ENCODE data around the gene ZW10.
"Not testable (repeated sequence)": the region's sequence is repeated elsewhere in the genome, so short reads cannot be mapped to it uniquely, and the experiment has no call there.

ZW10 gene

GRCh38 chr11:113789675-113790320 is 16.3 kb upstream of the ZW10 start:
- Histone ChIP-seq H2AFZ (ENCODE audit: low read length, unreplicated experiment) (no peak overlapping the region), H3K4me1 (ENCODE audit: control insufficient read depth, insufficient read depth, low read length, unreplicated experiment) (no peaks in the 10 kb centered on the region), H3K36me3 (ENCODE audit: insufficient read depth, low read length) (no peaks in the 10 kb centered on the region), H3K79me2 (ENCODE audit: control insufficient read depth, insufficient read depth, low read length, unreplicated experiment) (no peaks in the 10 kb centered on the region), H3K27ac (ENCODE audit: low read depth, low read length) (no peak overlapping the region), H3K4me3 (ENCODE audit: low read depth, low read length) (no peak overlapping the region), H3K27me3 (ENCODE audit: insufficient read depth, low read length) (peaks cover 20% of the 10 kb centered on the region)

GRCh38 chr11:113789016-113789415 is 15.5 kb upstream of the ZW10 start:
- H3K36me3 ChIP-seq (ENCODE audit: insufficient read depth, low read length); H3K4me1 ChIP-seq (ENCODE audit: control insufficient read depth, insufficient read depth, low read length, unreplicated experiment); H3K4me3 ChIP-seq (ENCODE audit: low read depth, low read length); H3K27ac ChIP-seq (ENCODE audit: low read depth, low read length); H2AFZ ChIP-seq (ENCODE audit: low read length, unreplicated experiment); H3K79me2 ChIP-seq (ENCODE audit: control insufficient read depth, insufficient read depth, low read length, unreplicated experiment): not testable (repeated sequence)
- H3K27me3 ChIP-seq (ENCODE audit: insufficient read depth, low read length), result peaks cover 28% of the 10 kb centered on the region

DNA sequence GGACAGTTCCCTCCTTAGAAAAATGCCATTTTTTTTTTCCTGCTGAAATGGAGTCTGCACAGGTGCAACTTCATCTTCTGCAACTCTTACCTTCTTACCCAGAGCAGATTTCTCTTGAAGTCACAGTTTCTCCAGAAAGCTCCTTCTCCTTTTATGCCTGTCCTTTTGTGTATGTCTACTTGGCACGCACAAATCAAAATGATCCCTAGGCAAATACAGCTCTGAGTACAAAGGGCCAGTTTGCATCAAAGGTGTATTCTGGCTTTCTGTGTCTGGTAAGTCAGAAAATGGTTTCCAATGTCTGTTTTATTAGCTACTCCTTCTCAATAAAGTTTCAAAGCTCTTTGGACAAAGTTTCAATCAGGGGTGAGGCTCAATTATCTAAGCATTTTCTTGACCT is 8.6 kb upstream of the ZW10 start:
- Histone ChIP-seq H3K79me2 (ENCODE audit: control insufficient read depth, insufficient read depth, low read length, unreplicated experiment) (no peaks in the 10 kb centered on the region), H3K4me1 (ENCODE audit: control insufficient read depth, insufficient read depth, low read length, unreplicated experiment) (peaks cover 4% of the 10 kb centered on the region), H3K4me3 (ENCODE audit: low read depth, low read length) (no peak overlapping the region), H3K27ac (ENCODE audit: low read depth, low read length) (no peak overlapping the region), H2AFZ (ENCODE audit: low read length, unreplicated experiment) (no peak overlapping the region), H3K27me3 (ENCODE audit: insufficient read depth, low read length) (peaks cover 55% of the 10 kb centered on the region), H3K36me3 (ENCODE audit: insufficient read depth, low read length) (no peaks in the 10 kb centered on the region)

DNA sequence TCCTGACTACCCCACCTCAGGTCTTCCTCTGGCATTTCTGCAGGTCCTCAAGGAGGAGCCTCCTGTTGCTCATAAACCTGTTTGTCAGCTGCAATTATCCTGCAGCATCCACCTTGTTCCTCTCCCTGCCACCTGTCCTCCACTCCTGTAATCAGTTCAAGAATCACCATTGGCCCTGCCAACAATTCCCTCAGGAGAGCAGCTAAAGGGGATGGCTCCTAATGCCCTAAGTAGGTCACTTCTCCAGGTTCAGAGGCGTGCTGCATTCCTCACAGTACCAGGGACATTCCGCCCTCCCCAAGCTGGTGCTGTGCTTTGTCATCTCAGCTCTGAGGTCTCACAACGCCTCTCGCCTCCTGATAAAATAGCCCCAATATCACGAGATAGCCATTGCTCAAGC is 8.2 kb upstream of the ZW10 start:
- H3K27ac ChIP-seq (ENCODE audit: low read depth, low read length), result no peak overlapping the region
- H3K79me2 ChIP-seq (ENCODE audit: control insufficient read depth, insufficient read depth, low read length, unreplicated experiment), result no peaks in the 10 kb centered on the region

GRCh38 chr11:113779496-113779895 is 6.0 kb upstream of the ZW10 start, which contains the start of gene CLDN25:
TSS of gene CLDN25 (plus strand) at chr11:113779796. CDS start at chr11:113779796, 0 bp downstream.
- Histone ChIP-seq H3K4me3 (ENCODE audit: low read depth, low read length) (no peak within 1 kb of the TSS), H3K79me2 (ENCODE audit: control insufficient read depth, insufficient read depth, low read length, unreplicated experiment) (no peaks in the 10 kb centered on the region), H3K4me1 (ENCODE audit: control insufficient read depth, insufficient read depth, low read length, unreplicated experiment) (peaks cover 5% of the 10 kb centered on the region), H3K27ac (ENCODE audit: low read depth, low read length) (no peak within 1 kb of the TSS), H3K27me3 (ENCODE audit: insufficient read depth, low read length) (peaks cover 62% of the 10 kb centered on the region), H2AFZ (ENCODE audit: low read length, unreplicated experiment) (no peak within 1 kb of the TSS), H3K36me3 (ENCODE audit: insufficient read depth, low read length) (no peaks in the 10 kb centered on the region)

More for the DNA sequence above, 8.2 kb upstream of the ZW10 start:
- H3K4me1 ChIP-seq (ENCODE audit: control insufficient read depth, insufficient read depth, low read length, unreplicated experiment), result peaks cover 4% of the 10 kb centered on the region
- H3K27me3 ChIP-seq (ENCODE audit: insufficient read depth, low read length), result peaks cover 58% of the 10 kb centered on the region
- no peak overlapping the region for H3K4me3 ChIP-seq (ENCODE audit: low read depth, low read length)
- H2AFZ ChIP-seq (ENCODE audit: low read length, unreplicated experiment), result no peak overlapping the region
- H3K36me3 ChIP-seq (ENCODE audit: insufficient read depth, low read length), result no peaks in the 10 kb centered on the region

GRCh38 chr11:113778111-113778910 is 4.8 kb upstream of the ZW10 start:
- no peak overlapping the region for H2AFZ ChIP-seq (ENCODE audit: low read length, unreplicated experiment)
- no peak overlapping the region for H3K27ac ChIP-seq (ENCODE audit: low read depth, low read length)
- H3K4me1 ChIP-seq (ENCODE audit: control insufficient read depth, insufficient read depth, low read length, unreplicated experiment), result peaks cover 8% of the 10 kb centered on the region
- H3K36me3 ChIP-seq (ENCODE audit: insufficient read depth, low read length), result no peaks in the 10 kb centered on the region
- peak overlapping the region; percentile 37; the same call in 1 of the 2 replicates for H3K4me3 ChIP-seq (ENCODE audit: low read depth, low read length)
- peaks cover 52% of the 10 kb centered on the region for H3K27me3 ChIP-seq (ENCODE audit: insufficient read depth, low read length)
- peaks cover 1% of the 10 kb centered on the region for H3K79me2 ChIP-seq (ENCODE audit: control insufficient read depth, insufficient read depth, low read length, unreplicated experiment)

- H2AFZ ChIP-seq (ENCODE audit: low read length, unreplicated experiment), result peak overlapping the region; percentile 96
- peaks cover 31% of the 10 kb centered on the region for H3K79me2 ChIP-seq (ENCODE audit: control insufficient read depth, insufficient read depth, low read length, unreplicated experiment)
- peak overlapping the region; percentile 76; the same call in 1 of the 2 replicates for H3K27ac ChIP-seq (ENCODE audit: low read depth, low read length)
- H3K4me3 ChIP-seq (ENCODE audit: low read depth, low read length), result peak overlapping the region; percentile 83
- H3K27me3 ChIP-seq (ENCODE audit: insufficient read depth, low read length), result peaks cover 20% of the 10 kb centered on the region
- H3K4me1 ChIP-seq (ENCODE audit: control insufficient read depth, insufficient read depth, low read length, unreplicated experiment), result peaks cover 17% of the 10 kb centered on the region
- H3K36me3 ChIP-seq (ENCODE audit: insufficient read depth, low read length), result no peaks in the 10 kb centered on the region
Measured at GRCh38 chr11:113774174-113774503, 647 bp upstream of the ZW10 start.

DNA sequence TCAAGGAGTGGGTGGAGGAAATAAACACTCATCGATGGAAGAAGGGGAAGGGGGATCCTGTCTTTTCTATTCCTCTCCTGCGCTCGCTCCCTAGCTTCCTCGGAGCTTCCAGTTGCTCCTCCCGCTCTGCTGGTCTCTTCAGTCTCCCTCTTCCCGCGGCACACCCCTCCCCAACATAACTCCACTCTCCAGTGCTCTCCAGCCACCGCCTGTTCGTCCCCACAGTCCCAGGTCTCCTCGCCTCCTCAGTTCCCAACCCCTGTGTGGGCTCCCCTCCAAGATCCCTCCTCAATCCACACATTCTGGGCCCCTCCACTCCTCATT is 438 bp downstream of the ZW10 start:
- H3K4me1 ChIP-seq (ENCODE audit: control insufficient read depth, insufficient read depth, low read length, unreplicated experiment), result peaks cover 14% of the 10 kb centered on the region
- H3K4me3 ChIP-seq (ENCODE audit: low read depth, low read length), result peak overlapping the region; percentile 83
- H3K27me3 ChIP-seq (ENCODE audit: insufficient read depth, low read length), result peaks cover 20% of the 10 kb centered on the region
- peak overlapping the region; percentile 33; the same call in 1 of the 2 replicates for H3K27ac ChIP-seq (ENCODE audit: low read depth, low read length)
- peak overlapping the region; percentile 82 for H2AFZ ChIP-seq (ENCODE audit: low read length, unreplicated experiment)
- peaks cover 35% of the 10 kb centered on the region for H3K79me2 ChIP-seq (ENCODE audit: control insufficient read depth, insufficient read depth, low read length, unreplicated experiment)
- peaks cover 2% of the 10 kb centered on the region; the same call in 1 of the 2 replicates for H3K36me3 ChIP-seq (ENCODE audit: insufficient read depth, low read length)

DNA sequence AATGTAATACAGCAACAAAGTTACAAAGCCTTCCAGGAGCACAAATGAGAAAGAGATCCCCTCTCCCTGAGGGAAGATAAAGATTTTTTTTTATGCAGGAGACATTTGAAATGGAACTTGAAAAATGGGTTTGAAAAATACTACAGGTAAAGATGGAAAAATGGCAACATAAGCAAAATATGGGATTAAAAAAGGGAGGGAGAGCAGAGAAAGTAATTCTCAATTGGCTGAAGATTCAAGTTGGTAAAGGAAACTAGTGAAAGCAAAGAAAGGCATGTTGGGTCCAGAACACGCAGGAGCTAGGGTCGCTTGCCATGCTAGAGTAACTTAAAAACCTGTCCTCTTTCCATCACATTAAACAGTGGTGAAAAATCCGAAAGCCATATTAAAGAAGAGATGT is 1.5 kb downstream of the ZW10 start:
- H3K4me1 ChIP-seq (ENCODE audit: control insufficient read depth, insufficient read depth, low read length, unreplicated experiment), result peaks cover 13% of the 10 kb centered on the region
- H3K27me3 ChIP-seq (ENCODE audit: insufficient read depth, low read length), result peaks cover 20% of the 10 kb centered on the region
- peaks cover 44% of the 10 kb centered on the region for H3K79me2 ChIP-seq (ENCODE audit: control insufficient read depth, insufficient read depth, low read length, unreplicated experiment)
- H2AFZ ChIP-seq (ENCODE audit: low read length, unreplicated experiment), result no peak overlapping the region
- H3K36me3 ChIP-seq (ENCODE audit: insufficient read depth, low read length), result peaks cover 7% of the 10 kb centered on the region; the same call in 1 of the 2 replicates
- H3K27ac ChIP-seq (ENCODE audit: low read depth, low read length), result no peak overlapping the region
- peak overlapping the region; percentile 83 for H3K4me3 ChIP-seq (ENCODE audit: low read depth, low read length)

GRCh38 chr11:113764527-113765219 is 8.8 kb downstream of the ZW10 start:
- H3K27me3 ChIP-seq (ENCODE audit: insufficient read depth, low read length), result no peaks in the 10 kb centered on the region
- no peaks in the 10 kb centered on the region for H3K4me1 ChIP-seq (ENCODE audit: control insufficient read depth, insufficient read depth, low read length, unreplicated experiment)
- peaks cover 21% of the 10 kb centered on the region for H3K36me3 ChIP-seq (ENCODE audit: insufficient read depth, low read length)
- H3K4me3 ChIP-seq (ENCODE audit: low read depth, low read length), result no peak overlapping the region
- peaks cover 28% of the 10 kb centered on the region for H3K79me2 ChIP-seq (ENCODE audit: control insufficient read depth, insufficient read depth, low read length, unreplicated experiment)
- H2AFZ ChIP-seq (ENCODE audit: low read length, unreplicated experiment), result no peak overlapping the region
- no peak overlapping the region for H3K27ac ChIP-seq (ENCODE audit: low read depth, low read length)
